ENCODE measurements around the gene THADA.

THADA gene

GRCh38 chr2:43246641-43247040 is 349.2 kb downstream of the THADA start:
- DNase-seq (ENCODE audit: low read depth) = no peak

GRCh38 chr2:43241558-43241957 is 354.3 kb downstream of the THADA start:
- no peak for DNase-seq (ENCODE audit: low read depth)

GRCh38 chr2:43240766-43241150 is 355.1 kb downstream of the THADA start:
- DNase-seq (ENCODE audit: low read depth) = no peak

- DNase-seq (ENCODE audit: low read depth) = no peak
These were observed 355.7 kb downstream of the THADA start for GRCh38 chr2:43239981-43240765.

GRCh38 chr2:43238813-43239212 is 357.0 kb downstream of the THADA start:
- no peak for DNase-seq (ENCODE audit: low read depth)

GRCh38 chr2:43238176-43238575 is 357.7 kb downstream of the THADA start:
- no peak for DNase-seq (ENCODE audit: low read depth)

GRCh38 chr2:43233218-43234212 is 362.3 kb downstream of the THADA start:
- no peak for DNase-seq (ENCODE audit: low read depth)

GRCh38 chr2:43230951-43231827 is 364.6 kb downstream of the THADA start:
- DNase-seq (ENCODE audit: low read depth) = no peak

GRCh38 chr2:43230351-43230885 is 365.4 kb downstream of the THADA start:
- DNase-seq (ENCODE audit: low read depth) = no peak

- peak; percentile 33 for DNase-seq (ENCODE audit: low read depth)
These were observed 366.8 kb downstream of the THADA start for GRCh38 chr2:43228756-43229659.

GRCh38 chr2:43228321-43228751 is 367.5 kb downstream of the THADA start:
- DNase-seq (ENCODE audit: low read depth) = no peak

- no peak for DNase-seq (ENCODE audit: low read depth)
These were observed 368.0 kb downstream of the THADA start for GRCh38 chr2:43227830-43228281.

GRCh38 chr2:43226955-43227829 is 368.6 kb downstream of the THADA start:
- DNase-seq (ENCODE audit: low read depth) = peak; percentile 85

GRCh38 chr2:43226558-43226954 is 369.3 kb downstream of the THADA start, which contains the start of gene ZFP36L2:
Gene ZFP36L2, minus strand, starts transcription at chr2:43226606. Its CDS starts 291 bp downstream, at chr2:43226315.
- peak; percentile 96 for DNase-seq (ENCODE audit: low read depth)

GRCh38 chr2:43225788-43226557 is 369.9 kb downstream of the THADA start:
- peak; percentile 77 for DNase-seq (ENCODE audit: low read depth)

GRCh38 chr2:43225093-43225787 is 370.6 kb downstream of the THADA start:
- DNase-seq (ENCODE audit: low read depth) = peak; percentile 78

- DNase-seq (ENCODE audit: low read depth) = peak; percentile 44
These were observed 371.2 kb downstream of the THADA start for GRCh38 chr2:43224571-43225092.

All from iris pigment epithelial cell (primary cell).